NCI-H2029 treated with DMSO at 0.1 percent for 48 hours (cell line): ENCODE data around the gene SETD3.

Experiments
- DNase-seq: peaks from one replicate; lab custom pipeline; 2025; lab: John Stamatoyannopoulos, UW

SETD3 gene

GRCh38 chr14:99422228-99423010 is 58.2 kb downstream of the SETD3 start:
- DNase-seq: no peak

- no peak for DNase-seq
Observed at GRCh38 chr14:99420711-99421110, 59.9 kb downstream of the SETD3 start.

- no peak for DNase-seq
Observed at GRCh38 chr14:99419905-99420304, 60.8 kb downstream of the SETD3 start.

- no peak for DNase-seq
Observed at GRCh38 chr14:99418242-99418641, 62.4 kb downstream of the SETD3 start.

GRCh38 chr14:99416909-99417308 is 63.8 kb downstream of the SETD3 start:
- DNase-seq: no peak

GRCh38 chr14:99415496-99416281 is 65.0 kb downstream of the SETD3 start:
- DNase-seq: peak; percentile 70

GRCh38 chr14:99413911-99414310 is 66.7 kb downstream of the SETD3 start:
- DNase-seq: no peak

GRCh38 chr14:99413172-99413571 is 67.5 kb downstream of the SETD3 start:
- DNase-seq: no peak

- no peak for DNase-seq
Observed at GRCh38 chr14:99412117-99413061, 68.3 kb downstream of the SETD3 start.

- no peak for DNase-seq
Observed at GRCh38 chr14:99410019-99410418, 70.6 kb downstream of the SETD3 start.

GRCh38 chr14:99408971-99409289 is 71.7 kb downstream of the SETD3 start:
- no peak for DNase-seq

- DNase-seq: no peak
Observed at GRCh38 chr14:99408286-99408970, 72.2 kb downstream of the SETD3 start.

GRCh38 chr14:99407416-99407815 is 73.2 kb downstream of the SETD3 start:
- no peak for DNase-seq

- DNase-seq: no peak
Observed at GRCh38 chr14:99402950-99403349, 77.7 kb downstream of the SETD3 start.

- DNase-seq: no peak
Observed at GRCh38 chr14:99402285-99402648, 78.4 kb downstream of the SETD3 start.

- DNase-seq: no peak
Observed at GRCh38 chr14:99401621-99402284, 78.9 kb downstream of the SETD3 start.

- DNase-seq: no peak
Observed at GRCh38 chr14:99401211-99401610, 79.4 kb downstream of the SETD3 start.

GRCh38 chr14:99397698-99398097 is 83.0 kb downstream of the SETD3 start:
- no peak for DNase-seq

GRCh38 chr14:99395909-99396530 is 84.6 kb downstream of the SETD3 start:
- no peak for DNase-seq

- DNase-seq: no peak
Observed at GRCh38 chr14:99394602-99395156, 86.0 kb downstream of the SETD3 start.
